ENCODE measurements around the gene TBL2.

DNA sequence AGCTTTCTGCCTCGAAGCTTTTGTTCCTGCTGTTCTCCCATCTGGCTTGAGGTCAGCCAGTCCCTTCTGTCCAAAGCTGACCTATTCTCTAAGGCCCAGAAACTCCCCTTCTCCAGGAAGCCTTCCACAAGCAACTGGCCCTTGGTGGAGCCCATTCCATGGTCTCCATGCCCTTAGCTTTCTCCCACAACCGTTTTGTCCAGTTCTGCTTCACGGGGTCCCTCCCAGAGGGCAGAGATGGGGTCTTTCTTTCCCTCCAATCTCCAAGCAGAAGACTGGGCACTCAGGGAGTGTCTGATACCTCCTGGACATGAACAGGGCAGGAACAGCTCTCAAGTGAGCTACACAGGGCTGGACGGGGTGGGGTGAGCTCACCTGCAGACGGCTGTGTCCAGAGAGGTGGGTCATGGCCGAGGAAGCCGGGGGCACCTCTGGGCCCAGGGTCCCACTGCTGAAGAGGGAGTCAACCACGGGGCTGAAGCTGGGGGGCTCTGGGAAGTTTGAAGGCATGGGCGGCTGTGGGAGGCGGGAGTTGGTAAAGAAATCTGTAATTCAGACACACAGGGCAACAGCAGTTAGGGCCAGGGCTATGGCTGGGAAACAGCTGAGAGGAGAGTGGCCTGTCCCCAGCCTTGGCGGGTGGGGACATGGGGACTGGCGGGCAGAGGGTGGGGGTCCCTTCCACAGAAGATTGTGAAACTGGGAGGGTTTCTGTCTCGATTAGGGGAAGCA lies 20.9 kb upstream of the TBL2 start:
- TF ChIP-seq, protein P1, sequence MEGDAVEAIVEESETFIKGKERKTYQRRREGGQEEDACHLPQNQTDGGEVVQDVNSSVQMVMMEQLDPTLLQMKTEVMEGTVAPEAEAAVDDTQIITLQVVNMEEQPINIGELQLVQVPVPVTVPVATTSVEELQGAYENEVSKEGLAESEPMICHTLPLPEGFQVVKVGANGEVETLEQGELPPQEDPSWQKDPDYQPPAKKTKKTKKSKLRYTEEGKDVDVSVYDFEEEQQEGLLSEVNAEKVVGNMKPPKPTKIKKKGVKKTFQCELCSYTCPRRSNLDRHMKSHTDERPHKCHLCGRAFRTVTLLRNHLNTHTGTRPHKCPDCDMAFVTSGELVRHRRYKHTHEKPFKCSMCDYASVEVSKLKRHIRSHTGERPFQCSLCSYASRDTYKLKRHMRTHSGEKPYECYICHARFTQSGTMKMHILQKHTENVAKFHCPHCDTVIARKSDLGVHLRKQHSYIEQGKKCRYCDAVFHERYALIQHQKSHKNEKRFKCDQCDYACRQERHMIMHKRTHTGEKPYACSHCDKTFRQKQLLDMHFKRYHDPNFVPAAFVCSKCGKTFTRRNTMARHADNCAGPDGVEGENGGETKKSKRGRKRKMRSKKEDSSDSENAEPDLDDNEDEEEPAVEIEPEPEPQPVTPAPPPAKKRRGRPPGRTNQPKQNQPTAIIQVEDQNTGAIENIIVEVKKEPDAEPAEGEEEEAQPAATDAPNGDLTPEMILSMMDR (conservative IDR thresholded peaks at IDR 0.05; ENCODE audit: low read length) = no peak
- no peak for TF ChIP-seq EZH2phosphoT487 (IDR thresholded peaks at IDR 0.05; ENCODE audit: borderline replicate concordance)
